Endothelial cell of umbilical vein (primary cell): ENCODE results near the gene FYN. TPM values are rescaled to one million over a fixed set of nuclear protein-coding genes. Genes with fewer than 3 reads are reported as not detected.

Experiments used
- BruUV-seq: library from RNA; stranded (reverse); fragments of 400-500 nt; replicated peaks from 2 replicates; lab custom pipeline; 2021; lab: Mats Ljungman, UMichigan
- CTCF ChIA-PET: fragments of 300-600, 350-600 bp; sonication (Branson Sonifier 250); formaldehyde crosslinking; loops from one replicate; lab custom pipeline; 2021; ENCODE audit warnings: antibody characterized with exemption, inconsistent platforms; lab: Charles Lee
- POLR2A ChIA-PET: fragments of 300-600, 350-600 bp; sonication (Branson Sonifier 250); formaldehyde crosslinking; loops from one replicate; lab custom pipeline; 2021; ENCODE audit warnings: antibody characterized with exemption, inconsistent platforms; lab: Charles Lee
- DNase-seq: peaks from one replicate; pipeline ENCODE4 v3.0.0-alpha.2; 2011; ENCODE audit warnings: low read depth, low spot score
- FAIRE-seq: peaks from 2 replicates; lab custom pipeline; 2011; peaks lifted over from hg19 to GRCh38; lab: Jason Lieb, UNC
- H2AFZ ChIP-seq: 2 replicates; pipeline ENCODE4 v1.6.0; 2012; ENCODE audit warnings: low read depth, low read length, control low read depth, inconsistent platforms
- H3K27ac ChIP-seq: 2 replicates; pipeline ENCODE4 v1.5.1; 2011; ENCODE audit warnings: low read depth, mild to moderate bottlenecking, control low read depth, low read length, moderate library complexity; ENCODE audit not compliant: insufficient read depth
- H3K27me3 ChIP-seq, 2 experiments: 2 replicates each; pipeline versions ENCODE4 v1.6.0 to v1.6.1; 2011; ENCODE audit warnings: low read length in 2 of 2, mixed read lengths in 1 of 2; ENCODE audit not compliant: control insufficient read depth in 2 of 2, insufficient read depth in 2 of 2
- H3K36me3 ChIP-seq, 2 experiments: 2 replicates in 1 of 2; 3 replicates in 1 of 2; pipeline ENCODE4 v1.5.1; 2011; ENCODE audit warnings: low read length in 2 of 2, mild to moderate bottlenecking in 1 of 2, moderate library complexity in 1 of 2; ENCODE audit not compliant: control insufficient read depth in 2 of 2, insufficient read depth in 2 of 2; ENCODE audit errors: extremely low read depth in 1 of 2
- H3K4me1 ChIP-seq: 3 replicates; pipeline ENCODE4 v1.5.1; 2011; ENCODE audit warnings: mild to moderate bottlenecking, low read length; ENCODE audit not compliant: control insufficient read depth, insufficient read depth; ENCODE audit errors: extremely low read depth
- H3K4me2 ChIP-seq: 2 replicates; pipeline ENCODE4 v1.6.1; 2011; ENCODE audit warnings: low read length, control low read depth, mixed read lengths; ENCODE audit not compliant: insufficient read depth
- H3K4me3 ChIP-seq, 3 experiments: fragments of 200-600 bp in 1 of 3; sonication (generic), shearing (Covaris generic) in 1 of 3; replicated peaks in 1 of 3; 2 replicates each; pipeline ENCODE4 v1.5.1; 2011 to 2016; ENCODE audit warnings: control low read depth in 3 of 3, low read length in 3 of 3, mild to moderate bottlenecking in 2 of 3, inconsistent platforms in 1 of 3, low read depth in 1 of 3, moderate library complexity in 1 of 3; ENCODE audit not compliant: insufficient read depth in 1 of 3
- H3K79me2 ChIP-seq: 2 replicates; pipeline ENCODE4 v1.6.0; 2012; ENCODE audit warnings: low read length, inconsistent platforms; ENCODE audit not compliant: control insufficient read depth, insufficient read depth
- H3K9ac ChIP-seq: replicated peaks from 2 replicates; pipeline ENCODE3; 2011; ENCODE audit warnings: low read length, control low read depth; ENCODE audit not compliant: insufficient read depth; ENCODE audit errors: extremely low read depth
- H3K9me1 ChIP-seq: replicated peaks from 3 replicates; pipeline ENCODE4 v1.6.0; 2011; ENCODE audit warnings: mild to moderate bottlenecking, low read length; ENCODE audit not compliant: control insufficient read depth, insufficient read depth; ENCODE audit errors: extremely low read depth
- H3K9me3 ChIP-seq: replicated peaks from 2 replicates; pipeline ENCODE4 v1.5.1; 2012; ENCODE audit warnings: low read length, inconsistent platforms; ENCODE audit not compliant: control insufficient read depth, insufficient read depth
- H4K20me1 ChIP-seq: replicated peaks from 2 replicates; pipeline ENCODE3; 2011; ENCODE audit warnings: mild to moderate bottlenecking, low read length; ENCODE audit not compliant: control insufficient read depth, insufficient read depth; ENCODE audit errors: extremely low read depth
- EZH2 ChIP-seq: IDR thresholded peaks from 2 replicates; pipeline ENCODE4 v1.6.1; 2012; ENCODE audit warnings: borderline replicate concordance, low read depth, mild to moderate bottlenecking, moderate library complexity, low read length, inconsistent platforms; ENCODE audit not compliant: severe bottlenecking
- FOS ChIP-seq: IDR thresholded peaks from 2 replicates; pipeline ENCODE4 v1.6.1; 2011; ENCODE audit warnings: mild to moderate bottlenecking, low read length, moderate library complexity, borderline replicate concordance; ENCODE audit not compliant: insufficient read depth
- GATA2 ChIP-seq: IDR thresholded peaks from 2 replicates; pipeline ENCODE4 v1.7.0; 2011; ENCODE audit warnings: low read depth, mild to moderate bottlenecking, moderate library complexity, mixed read lengths, low read length; ENCODE audit not compliant: insufficient read length, insufficient read depth
- JUN ChIP-seq: IDR thresholded peaks from 2 replicates; pipeline ENCODE4 v1.6.1; 2011; ENCODE audit warnings: borderline replicate concordance, low read depth; ENCODE audit not compliant: insufficient read length, insufficient read depth
- MYC ChIP-seq: IDR thresholded peaks from one replicate; pipeline ENCODE4 v1.6.1; 2011; ENCODE audit warnings: mild to moderate bottlenecking, low read depth, low read length
- POLR2A ChIP-seq: IDR thresholded peaks from 2 replicates; pipeline ENCODE4 v1.6.1; 2012; ENCODE audit warnings: low read depth, mild to moderate bottlenecking, control low read depth, low read length
- POLR2AphosphoS5 ChIP-seq: IDR thresholded peaks from 2 replicates; pipeline ENCODE4 v1.6.1; 2012; ENCODE audit warnings: low read depth, mild to moderate bottlenecking, control low read depth, low read length, moderate library complexity; ENCODE audit not compliant: insufficient read depth
- dilution Hi-C: fragments of 300-500 bp; cut with MboI; formaldehyde crosslinking; loops from one replicate; pipeline ENCODE4 v1.15.0; 2019; ENCODE audit warnings: low sequenced_read_pairs; ENCODE audit not compliant: extremely low pct_ligation_motif_present
- intact Hi-C: fragments of 100-400 bp; cut with micrococcal nuclease; formaldehyde crosslinking; loops from one replicate; pipeline ENCODE4 v1.10.0; 2022
- polyA plus RNA-seq, 4 experiments: library from polyadenylated mRNA; depleted of rRNA in 3 of 4; stranded (reverse) in 3 of 4; unstranded in 1 of 4; fragments of >200 nt; gene quantifications; 2 replicates each; pipeline versions ENCODE4 v1.2.1 to v1.2.3, GENCODE V29; 2011 to 2012; ENCODE audit warnings: missing spikeins in 1 of 4
- total RNA-seq: library from RNA; stranded (reverse); gene quantifications from 2 replicates; pipeline ENCODE4 v1.2.3, GENCODE V29; 2021
- TF ChIP-seq, protein P1 (sequence below): IDR thresholded peaks from 2 replicates; pipeline ENCODE4 v1.6.1; 2011; ENCODE audit not compliant: insufficient read depth, insufficient read length
- TF ChIP-seq, protein P2 (sequence below), 2 donors: IDR thresholded peaks; 1 replicate in 1 of 2; 2 replicates in 1 of 2; pipeline ENCODE4 v1.5.1; 2011; ENCODE audit warnings: low read length in 2 of 2, mild to moderate bottlenecking in 2 of 2, moderate library complexity in 2 of 2, control low read depth in 1 of 2, inconsistent platforms in 1 of 2, low read depth in 1 of 2; ENCODE audit not compliant: insufficient read depth in 1 of 2; ENCODE audit errors: extremely low read depth in 1 of 2

The FYN gene
- total and polyA plus RNA-seq, 2 donors (not counting 3 experiments of a cell fraction or from before 2014, with no cell fraction given): 69.0 to 143 TPM

DNA sequence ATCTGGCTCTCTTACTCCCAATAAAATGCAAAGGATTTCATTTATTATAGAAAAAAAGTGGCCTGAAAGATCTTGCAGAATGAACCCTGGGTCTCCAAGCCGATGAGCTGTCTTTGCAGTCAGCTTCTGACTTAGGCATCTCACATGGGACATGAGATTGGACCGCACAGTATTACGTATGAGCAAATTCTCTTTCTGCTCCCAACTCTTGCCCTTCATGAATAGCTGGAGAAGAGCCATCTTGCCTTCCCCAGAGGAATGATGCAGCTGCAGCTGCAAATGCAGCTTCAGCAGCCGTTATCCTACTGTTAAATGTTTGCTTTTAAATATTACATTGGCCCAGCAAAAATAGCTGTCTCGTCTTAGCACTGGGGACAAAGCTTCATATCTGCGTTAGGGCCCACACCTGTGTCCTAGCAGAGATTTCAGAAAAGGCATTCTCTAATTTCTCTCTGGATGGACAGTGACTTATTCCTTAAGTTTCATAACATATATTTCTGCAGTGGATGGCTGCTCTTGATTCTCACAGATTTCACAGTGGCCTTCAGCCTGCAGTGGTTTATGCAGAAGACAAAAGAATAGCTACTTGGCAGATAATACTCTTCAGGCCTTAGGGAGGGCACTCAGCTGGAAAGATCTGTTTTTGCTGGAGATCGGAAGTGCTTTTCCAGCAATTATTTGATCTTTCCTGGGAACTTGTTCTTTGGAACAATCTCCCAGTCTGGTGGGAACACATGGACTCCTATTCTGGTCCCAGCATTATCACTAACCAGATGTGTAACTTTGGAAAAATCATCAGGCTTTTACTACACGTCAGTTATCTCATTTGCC lies 129.2 kb downstream of the FYN start:
- dilution Hi-C loops (no loop called here), intact Hi-C loops (no loop called here)
- TF ChIP-seq GATA2 (no peak), JUN (no peak), POLR2AphosphoS5 (no peak), FOS (no peak), POLR2A (no peak), MYC (no peak), EZH2 (no peak)
- TF ChIP-seq, protein P1, sequence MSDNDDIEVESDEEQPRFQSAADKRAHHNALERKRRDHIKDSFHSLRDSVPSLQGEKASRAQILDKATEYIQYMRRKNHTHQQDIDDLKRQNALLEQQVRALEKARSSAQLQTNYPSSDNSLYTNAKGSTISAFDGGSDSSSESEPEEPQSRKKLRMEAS: no peak
- TF ChIP-seq, protein P2, sequence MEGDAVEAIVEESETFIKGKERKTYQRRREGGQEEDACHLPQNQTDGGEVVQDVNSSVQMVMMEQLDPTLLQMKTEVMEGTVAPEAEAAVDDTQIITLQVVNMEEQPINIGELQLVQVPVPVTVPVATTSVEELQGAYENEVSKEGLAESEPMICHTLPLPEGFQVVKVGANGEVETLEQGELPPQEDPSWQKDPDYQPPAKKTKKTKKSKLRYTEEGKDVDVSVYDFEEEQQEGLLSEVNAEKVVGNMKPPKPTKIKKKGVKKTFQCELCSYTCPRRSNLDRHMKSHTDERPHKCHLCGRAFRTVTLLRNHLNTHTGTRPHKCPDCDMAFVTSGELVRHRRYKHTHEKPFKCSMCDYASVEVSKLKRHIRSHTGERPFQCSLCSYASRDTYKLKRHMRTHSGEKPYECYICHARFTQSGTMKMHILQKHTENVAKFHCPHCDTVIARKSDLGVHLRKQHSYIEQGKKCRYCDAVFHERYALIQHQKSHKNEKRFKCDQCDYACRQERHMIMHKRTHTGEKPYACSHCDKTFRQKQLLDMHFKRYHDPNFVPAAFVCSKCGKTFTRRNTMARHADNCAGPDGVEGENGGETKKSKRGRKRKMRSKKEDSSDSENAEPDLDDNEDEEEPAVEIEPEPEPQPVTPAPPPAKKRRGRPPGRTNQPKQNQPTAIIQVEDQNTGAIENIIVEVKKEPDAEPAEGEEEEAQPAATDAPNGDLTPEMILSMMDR (IDR thresholded peaks at IDR 0.05; ENCODE audit: extremely low read depth in 1 of 2, insufficient read depth in 1 of 2, low read depth in 1 of 2, low read length in 2 of 2): no peak
- Histone ChIP-seq H3K79me2 (no peaks in the 10 kb centered on the region), H3K27ac (no peak overlapping the region), H3K4me3 (no peak overlapping the region), H3K4me2 (no peak overlapping the region), H2AFZ (no peak overlapping the region), H3K9me1 (no peaks in the 10 kb centered on the region), H3K9ac (no peak overlapping the region), H3K27me3 (no peaks in the 10 kb centered on the region), H3K4me1 (peaks cover 27% of the 10 kb centered on the region), H3K9me3 (no peaks in the 10 kb centered on the region), H4K20me1 (no peaks in the 10 kb centered on the region), H3K36me3 (peaks cover 0 to 2% of the 10 kb centered on the region in 2 experiments)
- DNase-seq: no peak
- no peak for FAIRE-seq
- ChIA-PET POLR2A (no interaction called here), CTCF (interaction anchor here (1.0 to 1.6 kb wide), 2 partner anchors 10 to 60 kb away, joined by 3 to 4 read pairs; no protein-coding TSS in a partner anchor)
- BruUV-seq: no TSS peak
